C4-2B (cell line): Measurements from ENCODE around the gene HSPA8.

Experiments used
- H3K27ac ChIP-seq: fragments of 450-650 bp; 2 replicates; pipeline ENCODE4 v1.5.1; 2017
- ZFX ChIP-seq: fragments of 450-650 bp; IDR thresholded peaks from 2 replicates; pipeline ENCODE4 v1.6.1; 2017
- TF ChIP-seq, protein P1 (sequence below): fragments of 450-650 bp; conservative IDR thresholded peaks from 2 replicates; pipeline ENCODE4 v1.5.1; 2017; ENCODE audit warnings: mild to moderate bottlenecking

Gene HSPA8

DNA sequence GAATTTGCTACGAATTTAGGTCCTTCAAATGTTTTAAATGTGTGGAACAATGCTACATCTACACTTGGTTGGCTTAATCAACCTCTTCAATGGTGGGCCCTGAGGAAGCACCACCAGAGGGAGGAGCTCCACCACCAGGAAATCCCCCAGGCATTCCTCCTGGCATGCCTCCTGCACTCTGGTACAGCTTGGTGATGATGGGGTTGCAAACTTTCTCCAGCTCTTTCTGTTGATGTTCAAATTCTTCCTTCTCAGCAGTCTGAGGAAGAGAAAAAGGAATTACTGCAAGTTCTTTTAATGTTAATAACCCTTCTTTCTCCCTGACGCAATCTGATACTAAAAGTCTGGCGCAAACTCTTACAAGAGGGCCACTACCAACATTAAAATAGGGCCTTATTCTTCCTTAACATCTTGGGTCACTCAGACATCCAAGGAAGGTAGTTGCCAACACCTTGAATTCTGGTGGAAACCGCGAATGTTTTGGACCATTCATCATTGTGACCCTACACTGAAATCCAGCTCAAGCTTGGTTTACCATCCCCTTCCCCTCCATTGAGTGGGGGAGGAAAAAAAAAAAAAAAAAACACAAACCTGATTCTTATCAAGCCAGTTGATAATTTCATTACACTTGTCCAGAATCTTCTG is 4.2 kb downstream of the HSPA8 start:
- H3K27ac ChIP-seq: no peak overlapping the region
- no peak for TF ChIP-seq ZFX
- TF ChIP-seq, protein P1, sequence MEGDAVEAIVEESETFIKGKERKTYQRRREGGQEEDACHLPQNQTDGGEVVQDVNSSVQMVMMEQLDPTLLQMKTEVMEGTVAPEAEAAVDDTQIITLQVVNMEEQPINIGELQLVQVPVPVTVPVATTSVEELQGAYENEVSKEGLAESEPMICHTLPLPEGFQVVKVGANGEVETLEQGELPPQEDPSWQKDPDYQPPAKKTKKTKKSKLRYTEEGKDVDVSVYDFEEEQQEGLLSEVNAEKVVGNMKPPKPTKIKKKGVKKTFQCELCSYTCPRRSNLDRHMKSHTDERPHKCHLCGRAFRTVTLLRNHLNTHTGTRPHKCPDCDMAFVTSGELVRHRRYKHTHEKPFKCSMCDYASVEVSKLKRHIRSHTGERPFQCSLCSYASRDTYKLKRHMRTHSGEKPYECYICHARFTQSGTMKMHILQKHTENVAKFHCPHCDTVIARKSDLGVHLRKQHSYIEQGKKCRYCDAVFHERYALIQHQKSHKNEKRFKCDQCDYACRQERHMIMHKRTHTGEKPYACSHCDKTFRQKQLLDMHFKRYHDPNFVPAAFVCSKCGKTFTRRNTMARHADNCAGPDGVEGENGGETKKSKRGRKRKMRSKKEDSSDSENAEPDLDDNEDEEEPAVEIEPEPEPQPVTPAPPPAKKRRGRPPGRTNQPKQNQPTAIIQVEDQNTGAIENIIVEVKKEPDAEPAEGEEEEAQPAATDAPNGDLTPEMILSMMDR: no peak

DNA sequence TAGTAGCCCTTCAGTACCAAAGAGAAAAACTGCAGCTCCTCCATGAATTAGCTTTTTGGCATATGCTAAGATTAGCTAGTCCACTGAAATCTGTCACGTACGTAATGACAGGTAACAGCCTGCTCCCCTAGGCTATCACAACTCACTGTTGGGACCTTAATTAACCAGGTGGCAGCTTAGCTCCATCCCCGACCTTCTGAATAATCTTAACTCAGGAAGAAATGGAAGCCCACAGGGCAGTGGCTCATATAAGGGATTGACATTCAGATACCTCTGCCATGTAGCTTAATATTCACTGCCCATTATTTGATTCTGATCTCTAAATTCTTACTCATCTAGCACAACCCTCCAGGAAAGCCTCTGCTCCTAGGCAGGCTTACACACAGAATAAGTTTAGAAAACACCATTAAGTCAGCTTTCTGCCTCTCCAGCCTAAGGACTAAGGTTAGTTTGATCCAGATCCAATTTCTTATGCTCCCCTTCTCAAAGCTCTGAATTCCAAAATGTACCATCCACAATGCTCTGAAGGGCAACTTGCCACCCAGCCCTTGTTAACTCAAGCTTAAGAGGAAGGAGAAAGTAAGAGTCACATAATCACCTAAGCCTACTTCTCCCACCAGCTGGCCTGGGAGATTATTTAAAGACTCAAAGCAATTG is 5.0 kb downstream of the HSPA8 start:
- TF ChIP-seq, protein P1: no peak
- TF ChIP-seq ZFX: no peak
- no peak overlapping the region for H3K27ac ChIP-seq

DNA sequence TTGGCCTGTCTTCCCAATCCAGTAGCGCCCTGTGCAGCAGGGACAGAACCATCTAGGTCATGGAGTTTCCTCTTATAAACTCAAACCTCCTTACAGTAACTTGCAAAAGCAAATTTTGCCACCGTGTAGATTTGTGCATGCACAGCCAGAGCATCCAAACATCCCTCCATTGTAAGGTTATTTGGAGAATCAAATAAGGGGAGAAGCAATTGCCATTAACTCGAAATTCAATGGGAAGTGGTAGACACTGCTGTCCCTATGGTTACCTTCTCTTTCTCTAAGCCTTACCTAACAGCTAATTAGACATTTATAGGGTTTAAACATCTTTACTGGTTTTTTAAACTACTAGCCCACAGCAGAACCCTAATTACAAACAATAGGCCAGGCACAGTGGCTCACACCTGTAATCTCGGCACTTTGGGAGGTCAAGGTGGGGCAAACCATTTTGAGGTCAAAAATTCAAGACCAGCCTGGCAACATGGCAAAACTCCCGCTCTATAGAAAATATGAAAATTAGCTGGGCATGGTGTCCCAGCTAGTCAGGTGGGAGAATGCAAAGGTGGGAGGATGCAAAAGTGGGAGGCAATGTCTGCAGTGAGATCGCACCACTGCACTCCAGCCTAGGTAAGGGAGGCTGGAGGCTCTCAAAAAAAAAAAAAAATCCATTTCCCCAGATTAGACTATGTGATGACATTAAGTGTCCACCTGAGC is 6.6 kb downstream of the HSPA8 start:
- TF ChIP-seq, protein P1: no peak
- TF ChIP-seq ZFX: no peak
- H3K27ac ChIP-seq: no peak overlapping the region

DNA sequence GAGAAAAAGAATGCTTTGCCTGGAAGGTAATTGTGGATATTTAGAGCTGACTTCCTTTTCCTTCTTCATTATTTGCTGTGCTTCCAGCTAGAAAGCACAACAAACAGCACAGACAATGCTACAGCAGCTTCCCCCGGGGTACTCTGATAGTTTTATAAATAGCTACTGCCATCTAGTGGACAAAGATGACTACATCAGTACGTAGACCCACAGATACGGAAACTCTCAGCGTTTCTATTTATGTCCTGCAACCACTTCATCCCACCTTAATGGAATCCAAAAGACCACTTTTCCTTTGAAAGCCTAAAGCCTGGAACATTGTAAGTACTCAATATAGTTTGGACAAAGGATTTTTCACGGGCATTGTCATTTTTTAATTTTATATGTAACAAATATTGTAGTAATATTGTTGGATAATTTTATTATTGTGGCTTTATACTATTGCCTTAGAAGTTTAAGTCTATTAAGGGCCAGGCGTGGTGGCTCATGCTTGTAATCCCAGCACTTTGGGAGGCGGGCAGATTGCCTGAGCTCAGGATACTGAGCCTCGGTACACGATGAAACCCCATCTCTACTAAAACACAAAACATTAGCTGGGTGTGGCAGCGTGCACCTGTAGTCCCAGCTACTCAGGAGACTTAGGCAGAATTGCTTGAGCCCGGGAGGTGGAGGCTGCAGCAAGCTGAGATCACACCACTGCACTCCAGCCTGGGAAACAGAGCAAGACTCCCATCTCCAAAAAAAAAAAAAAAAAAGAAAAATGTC is 7.5 kb downstream of the HSPA8 start:
- TF ChIP-seq, protein P1: peak; percentile 83
- TF ChIP-seq ZFX: no peak
- H3K27ac ChIP-seq: no peak overlapping the region

DNA sequence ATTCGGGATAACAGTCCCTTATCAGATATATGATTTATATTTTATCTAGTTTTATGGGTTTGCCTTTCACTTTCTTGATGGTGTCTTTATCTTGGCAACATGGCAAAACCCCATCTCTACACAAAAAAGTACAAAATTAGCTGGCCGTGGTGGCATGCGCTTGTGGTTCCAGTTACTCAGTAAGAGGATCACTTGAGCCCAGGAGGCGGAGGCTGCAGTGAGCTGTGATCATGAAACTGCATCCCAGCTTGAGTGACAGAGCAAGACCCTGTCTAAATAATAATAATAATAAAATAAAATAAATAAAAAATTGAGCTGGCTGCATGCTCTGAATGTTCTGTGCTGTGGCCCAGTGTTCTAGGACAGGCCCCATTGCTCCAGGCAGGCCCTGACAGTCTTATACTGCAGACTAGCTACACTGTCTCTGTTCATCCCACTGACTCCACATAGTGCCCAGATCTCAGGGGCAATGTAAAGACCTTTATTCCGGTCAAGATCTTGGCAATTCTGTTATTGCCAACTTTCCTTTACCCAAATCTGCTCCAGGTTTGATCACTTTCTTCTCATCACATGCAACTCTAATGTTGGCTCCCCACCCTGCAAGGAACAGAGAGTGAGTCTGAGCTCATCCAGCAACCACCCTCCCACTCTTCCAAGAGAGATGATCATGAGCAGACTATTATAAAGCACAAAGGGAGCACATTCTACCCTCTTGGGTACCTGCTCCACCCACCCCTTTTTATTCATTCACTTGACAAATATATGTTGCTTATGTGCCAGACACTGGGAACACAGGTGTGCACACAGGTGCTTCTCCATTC is 8.8 kb downstream of the HSPA8 start:
- TF ChIP-seq ZFX: no peak
- TF ChIP-seq, protein P1: no peak
- no peak overlapping the region for H3K27ac ChIP-seq

DNA sequence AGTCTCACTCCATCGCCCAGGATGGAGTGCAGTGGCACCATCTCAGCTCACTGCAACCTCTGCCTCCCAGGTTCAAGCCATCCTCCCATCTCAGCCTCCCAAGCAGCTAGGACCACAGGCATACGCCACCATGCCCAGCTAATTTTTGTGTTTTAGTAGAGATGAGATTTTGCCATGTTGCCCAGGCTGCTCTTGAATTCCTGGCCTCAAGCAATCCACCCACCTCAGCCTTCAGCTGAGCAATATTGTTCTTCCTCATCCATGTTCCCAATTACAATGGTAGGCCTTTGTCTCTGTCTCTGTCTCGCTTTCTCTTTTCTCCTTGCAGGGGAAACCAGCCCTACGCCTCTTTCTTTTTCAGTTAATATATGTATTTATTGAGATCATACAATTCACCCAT is 10.3 kb downstream of the HSPA8 start:
- no peak for TF ChIP-seq ZFX
- TF ChIP-seq, protein P1: no peak
- H3K27ac ChIP-seq: no peak overlapping the region
